ENCODE data around the gene LST1.

- TF ChIP-seq CTCF (IDR thresholded peaks at IDR 0.05) (no peak), POLR2A (IDR thresholded peaks at IDR 0.05) (no peak)
Measured at GRCh38 chr6:31588871-31589650, 3.0 kb downstream of the LST1 start.
